Liver (tissue), 9 donors: ENCODE data around the gene ARL3. TPM values are rescaled to one million over a fixed set of nuclear protein-coding genes. Genes with fewer than 3 reads are reported as not detected.

ENCODE experiments used
- DNase-seq: peaks from one replicate; pipeline ENCODE4 v3.0.0-alpha.2; 2017; ENCODE audit warnings: low spot score
- H3K27ac ChIP-seq, 2 donors: one replicate each; pipeline ENCODE4 v1.7.0; 2013; ENCODE audit warnings: inconsistent platforms in 2 of 2, low read length in 2 of 2, control low read depth in 1 of 2, low read depth in 1 of 2, mild to moderate bottlenecking in 1 of 2
- H3K27me3 ChIP-seq, 4 donors: one replicate each; pipeline versions ENCODE4 v1.6.1 to v1.7.0; 2013; ENCODE audit warnings: low read length in 3 of 4, inconsistent platforms in 1 of 4, mild to moderate bottlenecking in 1 of 4, moderate library complexity in 1 of 4; ENCODE audit not compliant: control insufficient read depth in 4 of 4, insufficient read depth in 4 of 4
- H3K36me3 ChIP-seq, 4 donors: one replicate each; pipeline versions ENCODE4 v1.6.1 to v1.7.0; 2013; ENCODE audit warnings: low read length in 3 of 4, mild to moderate bottlenecking in 3 of 4, low read depth in 1 of 4, moderate library complexity in 1 of 4; ENCODE audit not compliant: control insufficient read depth in 4 of 4, insufficient read depth in 3 of 4
- H3K4me1 ChIP-seq, 4 donors: one replicate each; pipeline versions ENCODE4 v1.6.1 to v1.7.0; 2013; ENCODE audit warnings: low read length in 3 of 4, mild to moderate bottlenecking in 3 of 4, moderate library complexity in 1 of 4; ENCODE audit not compliant: control insufficient read depth in 4 of 4, insufficient read depth in 4 of 4
- H3K4me3 ChIP-seq, 3 donors: one replicate each; pipeline versions ENCODE4 v1.6.1 to v1.7.0; 2013; ENCODE audit warnings: low read length in 3 of 3, control low read depth in 1 of 3, low read depth in 1 of 3, mild to moderate bottlenecking in 1 of 3
- H3K9ac ChIP-seq, 2 donors: one replicate each; pipeline ENCODE4 v1.7.0; 2013; ENCODE audit warnings: low read length in 2 of 2, mild to moderate bottlenecking in 2 of 2, moderate library complexity in 2 of 2, control low read depth in 1 of 2, low read depth in 1 of 2
- H3K9me3 ChIP-seq, 4 donors: one replicate each; pipeline versions ENCODE4 v1.6.1 to v1.7.0; 2013; ENCODE audit warnings: low read length in 3 of 4; ENCODE audit not compliant: control insufficient read depth in 4 of 4
- EGR1 ChIP-seq, 2 donors: IDR thresholded peaks; 2 replicates each; pipeline ENCODE4 v1.6.1; 2016 to 2018; ENCODE audit warnings: antibody characterized with exemption in 2 of 2, low read depth in 2 of 2
- FOXA1 ChIP-seq: IDR thresholded peaks from 2 replicates; pipeline ENCODE4 v1.6.1; 2016; ENCODE audit warnings: antibody characterized with exemption
- FOXA2 ChIP-seq: IDR thresholded peaks from 2 replicates; pipeline ENCODE4 v1.6.1; 2016; ENCODE audit warnings: antibody characterized with exemption
- GABPA ChIP-seq, 2 donors: IDR thresholded peaks in 1 of 2; conservative IDR thresholded peaks in 1 of 2; 2 replicates each; pipeline ENCODE4 v1.6.1; 2016; ENCODE audit warnings: antibody characterized with exemption in 2 of 2, mild to moderate bottlenecking in 1 of 2, moderate library complexity in 1 of 2
- HNF4A ChIP-seq, 2 donors: conservative IDR thresholded peaks; 2 replicates each; pipeline ENCODE4 v1.6.1; 2016; ENCODE audit warnings: antibody characterized with exemption in 2 of 2, mild to moderate bottlenecking in 2 of 2
- HNF4G ChIP-seq: IDR thresholded peaks from 2 replicates; pipeline ENCODE4 v1.6.1; 2016; ENCODE audit warnings: antibody characterized with exemption
- JUND ChIP-seq, 2 donors: IDR thresholded peaks; 2 replicates each; pipeline ENCODE4 v1.6.1; 2016; ENCODE audit warnings: antibody characterized with exemption in 2 of 2
- MAX ChIP-seq: IDR thresholded peaks from 2 replicates; pipeline ENCODE4 v1.6.1; 2016; ENCODE audit warnings: antibody characterized with exemption
- NR2F2 ChIP-seq: IDR thresholded peaks from 2 replicates; pipeline ENCODE4 v1.6.1; 2016; ENCODE audit warnings: antibody characterized with exemption
- RAD21 ChIP-seq, 2 donors: IDR thresholded peaks; 2 replicates each; pipeline ENCODE4 v1.6.1; 2016; ENCODE audit warnings: antibody characterized with exemption in 2 of 2, mild to moderate bottlenecking in 2 of 2
- RXRA ChIP-seq, 2 donors: IDR thresholded peaks; 2 replicates each; pipeline ENCODE4 v1.6.1; 2017 to 2018; ENCODE audit warnings: antibody characterized with exemption in 2 of 2, mild to moderate bottlenecking in 1 of 2
- SP1 ChIP-seq: IDR thresholded peaks from 2 replicates; pipeline ENCODE4 v1.6.1; 2018; ENCODE audit warnings: antibody characterized with exemption, mild to moderate bottlenecking
- YY1 ChIP-seq: IDR thresholded peaks from 2 replicates; pipeline ENCODE4 v1.6.1; 2016; ENCODE audit warnings: antibody characterized with exemption, mild to moderate bottlenecking
- ZBTB33 ChIP-seq: IDR thresholded peaks from 2 replicates; pipeline ENCODE4 v1.6.1; 2016; ENCODE audit warnings: antibody characterized with exemption
- WGBS: extraction: QIAGEN DNeasy Blood & Tissue Kit; methylation state at CpG from one replicate; pipeline ENCODE4 v1.1.7; 2013; 5-methylcytosine and 5-hydroxymethylcytosine counted together
- polyA plus RNA-seq, 2 donors: library from polyadenylated mRNA; stranded (reverse) in 1 of 2; unstranded in 1 of 2; fragments of 200-250 nt in 1 of 2; fragments of >200 nt in 1 of 2; fragmentation: Nextera tagmentation in 1 of 2; extraction: Ambion mirVana in 1 of 2; gene quantifications; one replicate each; pipeline versions ENCODE4 v1.2.1 to v1.2.3, GENCODE V29; 2013 to 2015
- total RNA-seq, 2 donors: library from RNA; depleted of rRNA; stranded (reverse); fragments of >200 nt; gene quantifications; one replicate each; pipeline ENCODE4 v1.2.3, GENCODE V29; 2014
- TF ChIP-seq, protein P1 (sequence below): IDR thresholded peaks from 2 replicates; pipeline ENCODE4 v1.6.1; 2016; ENCODE audit warnings: antibody characterized with exemption, mild to moderate bottlenecking
- donor health status: healthy.
- donor health status: healthy.
- donor health status: healthy.
- donor health status: healthy.
- donor health status: healthy.

Gene ARL3
- total and polyA plus RNA-seq, 4 donors = 1.0 to 2.5 (median 2.3) TPM

DNA sequence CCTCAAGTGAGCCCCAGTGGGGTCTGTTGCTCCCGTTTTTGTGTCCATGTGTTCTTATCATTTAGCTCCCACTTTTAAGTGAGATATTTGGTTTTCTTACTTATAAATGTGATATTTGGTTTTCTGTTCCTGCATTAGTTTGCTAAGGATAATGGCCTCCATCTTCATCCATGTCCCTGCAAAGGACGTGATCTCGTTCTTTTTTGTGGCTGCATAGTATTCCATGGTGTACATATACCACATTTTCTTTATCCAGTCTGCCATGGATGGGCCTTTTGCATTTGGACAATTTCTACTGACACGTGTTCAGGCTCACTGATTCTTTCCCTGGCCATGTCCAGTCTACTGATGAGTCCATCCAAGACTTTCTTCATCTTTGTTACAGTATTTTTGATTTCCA is 9.8 kb upstream of the ARL3 start:
- Histone ChIP-seq H3K27ac (no peak overlapping the region), H3K4me3 (no peak overlapping the region), H3K36me3 (peaks cover 0 to 14% (median 6%) of the 10 kb centered on the region in 4 donors), H3K4me1 (no peaks in the 10 kb centered on the region), H3K9ac (no peak overlapping the region), H3K9me3 (no peaks in the 10 kb centered on the region), H3K27me3 (no peaks in the 10 kb centered on the region)
- TF ChIP-seq EGR1 (IDR thresholded peaks at IDR 0.05; ENCODE audit: low read depth in 2 of 2) (no peak), ZBTB33 (no peak), JUND (IDR thresholded peaks at IDR 0.05) (no peak), FOXA1 (no peak), SP1 (no peak), NR2F2 (no peak), MAX (no peak), HNF4G (no peak), GABPA (IDR thresholded peaks at IDR 0.05 in 1 of 2, conservative IDR thresholded peaks at IDR 0.05 in 1 of 2) (no peak), RAD21 (IDR thresholded peaks at IDR 0.05) (no peak), HNF4A (conservative IDR thresholded peaks at IDR 0.05) (no peak), RXRA (IDR thresholded peaks at IDR 0.05) (no peak), FOXA2 (no peak)
- TF ChIP-seq, protein P1, sequence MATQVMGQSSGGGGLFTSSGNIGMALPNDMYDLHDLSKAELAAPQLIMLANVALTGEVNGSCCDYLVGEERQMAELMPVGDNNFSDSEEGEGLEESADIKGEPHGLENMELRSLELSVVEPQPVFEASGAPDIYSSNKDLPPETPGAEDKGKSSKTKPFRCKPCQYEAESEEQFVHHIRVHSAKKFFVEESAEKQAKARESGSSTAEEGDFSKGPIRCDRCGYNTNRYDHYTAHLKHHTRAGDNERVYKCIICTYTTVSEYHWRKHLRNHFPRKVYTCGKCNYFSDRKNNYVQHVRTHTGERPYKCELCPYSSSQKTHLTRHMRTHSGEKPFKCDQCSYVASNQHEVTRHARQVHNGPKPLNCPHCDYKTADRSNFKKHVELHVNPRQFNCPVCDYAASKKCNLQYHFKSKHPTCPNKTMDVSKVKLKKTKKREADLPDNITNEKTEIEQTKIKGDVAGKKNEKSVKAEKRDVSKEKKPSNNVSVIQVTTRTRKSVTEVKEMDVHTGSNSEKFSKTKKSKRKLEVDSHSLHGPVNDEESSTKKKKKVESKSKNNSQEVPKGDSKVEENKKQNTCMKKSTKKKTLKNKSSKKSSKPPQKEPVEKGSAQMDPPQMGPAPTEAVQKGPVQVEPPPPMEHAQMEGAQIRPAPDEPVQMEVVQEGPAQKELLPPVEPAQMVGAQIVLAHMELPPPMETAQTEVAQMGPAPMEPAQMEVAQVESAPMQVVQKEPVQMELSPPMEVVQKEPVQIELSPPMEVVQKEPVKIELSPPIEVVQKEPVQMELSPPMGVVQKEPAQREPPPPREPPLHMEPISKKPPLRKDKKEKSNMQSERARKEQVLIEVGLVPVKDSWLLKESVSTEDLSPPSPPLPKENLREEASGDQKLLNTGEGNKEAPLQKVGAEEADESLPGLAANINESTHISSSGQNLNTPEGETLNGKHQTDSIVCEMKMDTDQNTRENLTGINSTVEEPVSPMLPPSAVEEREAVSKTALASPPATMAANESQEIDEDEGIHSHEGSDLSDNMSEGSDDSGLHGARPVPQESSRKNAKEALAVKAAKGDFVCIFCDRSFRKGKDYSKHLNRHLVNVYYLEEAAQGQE = no peak
- 98% methylated on average over 4 of the region's 4 CpGs for WGBS
- no peak for DNase-seq

DNA sequence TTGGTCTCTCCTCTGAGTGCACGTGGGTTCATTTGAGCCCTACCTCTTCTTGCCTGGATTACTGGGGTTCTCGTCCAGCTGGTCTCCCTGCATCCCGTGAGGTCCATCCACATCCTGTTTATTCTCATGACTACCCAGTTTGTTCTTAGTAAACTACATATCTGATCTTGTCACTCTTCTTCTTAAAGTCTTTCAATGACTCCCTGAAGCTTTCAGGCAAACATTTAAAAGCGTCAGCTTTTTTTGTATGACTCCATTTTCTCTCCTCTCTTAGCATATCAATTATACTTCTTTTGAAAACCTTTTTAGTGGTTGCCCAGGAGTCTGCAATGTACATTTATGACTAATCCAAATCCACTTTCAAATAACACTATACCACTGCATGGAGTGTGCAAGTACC is 7.8 kb upstream of the ARL3 start:
- Histone ChIP-seq H3K27me3 (no peaks in the 10 kb centered on the region), H3K27ac (no peak overlapping the region), H3K36me3 (peaks cover 0 to 7% (median 2%) of the 10 kb centered on the region in 4 donors), H3K4me3 (no peak overlapping the region), H3K4me1 (peaks cover 2 to 10% (median 6%) of the 10 kb centered on the region in 4 donors), H3K9ac (no peak overlapping the region), H3K9me3 (no peaks in the 10 kb centered on the region)
- no peak for TF ChIP-seq GABPA (IDR thresholded peaks at IDR 0.05 in 1 of 2, conservative IDR thresholded peaks at IDR 0.05 in 1 of 2)
- TF ChIP-seq YY1 = no peak
- TF ChIP-seq FOXA2 = no peak
- no peak for DNase-seq
- 80% methylated on average over 4 of the region's 4 CpGs for WGBS
